ENCODE results near the gene CENPE. TPM values are rescaled to one million over a fixed set of nuclear protein-coding genes. Genes with fewer than 3 reads are reported as not detected.
"Not testable (repeated sequence)": the region's sequence is repeated elsewhere in the genome, so short reads cannot be mapped to it uniquely, and the experiment has no call there.

CENPE gene
- total and polyA plus RNA-seq, 7 experiments from 2014 or later = 0.10 to 35.8 (median 1.3) TPM

DNA sequence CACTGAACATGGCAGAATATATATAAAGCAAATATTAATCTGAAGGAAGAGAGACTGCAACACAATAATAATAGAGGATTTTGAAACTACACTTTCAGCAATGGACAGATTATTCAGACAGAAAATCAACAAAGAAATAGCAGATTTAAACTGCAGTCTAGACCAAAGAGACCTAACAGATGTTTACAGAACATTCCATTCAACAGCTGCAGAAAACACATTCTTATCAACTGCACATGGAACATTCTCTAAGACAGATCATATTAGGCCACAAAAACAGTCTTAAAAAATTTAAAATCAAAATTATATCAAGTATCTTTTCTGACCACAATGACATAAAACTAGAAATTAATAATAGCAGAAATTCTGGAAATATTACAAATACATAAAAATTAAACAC is 27.1 kb downstream of the CENPE start:
- Mint-ChIP-seq H3K27me3 (no peaks in the 10 kb centered on the region), H3K36me3 (peaks cover 8 to 69% (median 12%) of the 10 kb centered on the region in 5 donors), H3K27ac (no peak overlapping the region), H3K9me3 (peaks cover 0 to 22% (median 10%) of the 10 kb centered on the region in 11 donors), H3K4me3 (no peak overlapping the region), H3K4me1 (peaks cover 0 to 22% (median 0%) of the 10 kb centered on the region in 7 donors)
- ATAC-seq (no peak), DNase-seq (no peak)
- POLR2A ChIA-PET = no interaction called here
- Histone ChIP-seq H3K9me3 (ENCODE audit: control insufficient read depth in 2 of 3, low read length in 3 of 3) (peaks cover 0 to 16% (median 12%) of the 10 kb centered on the region in 3 experiments), H3K27me3 (ENCODE audit: control insufficient read depth in 2 of 2, insufficient read depth in 2 of 2, low read length in 2 of 2) (no peaks in the 10 kb centered on the region), H3K4me1 (ENCODE audit: control insufficient read depth in 2 of 2, insufficient read depth in 2 of 2, low read length in 2 of 2) (no peaks in the 10 kb centered on the region), H3K36me3 (ENCODE audit: control insufficient read depth in 2 of 3, insufficient read depth in 3 of 3, low read length in 3 of 3) (no peaks in the 10 kb centered on the region), H3K4me3 (ENCODE audit: low read length) (no peak overlapping the region), H3K27ac (ENCODE audit: low read depth, low read length) (no peak overlapping the region)
- intact Hi-C loops (cut with micrococcal nuclease) = no loop called here
- CTCF ChIA-PET = no interaction called here

DNA sequence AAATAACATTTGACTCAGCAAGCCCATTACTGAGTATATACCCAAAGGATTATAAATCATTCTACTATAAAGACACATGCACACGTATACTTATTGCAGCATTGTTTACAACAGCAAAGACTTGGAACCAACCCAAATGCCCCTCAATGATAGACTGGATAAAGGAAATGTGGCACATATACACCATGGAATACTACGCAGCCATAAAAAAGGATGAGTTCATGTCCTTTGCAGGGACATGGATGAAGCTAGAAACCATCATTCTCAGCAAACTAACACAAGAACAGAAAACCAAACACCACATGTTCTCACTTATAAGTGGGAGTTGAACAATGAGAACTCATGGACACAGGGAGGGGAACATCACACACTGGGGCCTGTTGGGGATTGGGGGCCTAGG is 28.4 kb downstream of the CENPE start:
- H3K27me3 Mint-ChIP-seq; intact Hi-C loops (cut with micrococcal nuclease); DNase-seq; H3K27ac ChIP-seq (ENCODE audit: low read depth, low read length); ATAC-seq; H3K4me1 ChIP-seq (ENCODE audit: control insufficient read depth in 2 of 2, insufficient read depth in 2 of 2, low read length in 2 of 2); POLR2A ChIA-PET; H3K27ac Mint-ChIP-seq; H3K4me3 ChIP-seq (ENCODE audit: low read length); CTCF ChIA-PET; H3K4me3 Mint-ChIP-seq; H3K27me3 ChIP-seq (ENCODE audit: control insufficient read depth in 2 of 2, insufficient read depth in 2 of 2, low read length in 2 of 2); H3K36me3 ChIP-seq (ENCODE audit: control insufficient read depth in 2 of 3, insufficient read depth in 3 of 3, low read length in 3 of 3): not testable (repeated sequence)
- H3K36me3 Mint-ChIP-seq = peaks cover 8 to 66% (median 12%) of the 10 kb centered on the region in 5 donors
- H3K4me1 Mint-ChIP-seq = peaks cover 0 to 24% (median 0%) of the 10 kb centered on the region in 7 donors
- peaks cover 0 to 16% (median 12%) of the 10 kb centered on the region in 3 experiments for H3K9me3 ChIP-seq (ENCODE audit: control insufficient read depth in 2 of 3, low read length in 3 of 3)
- peaks cover 0 to 22% (median 10%) of the 10 kb centered on the region in 11 donors for H3K9me3 Mint-ChIP-seq

DNA sequence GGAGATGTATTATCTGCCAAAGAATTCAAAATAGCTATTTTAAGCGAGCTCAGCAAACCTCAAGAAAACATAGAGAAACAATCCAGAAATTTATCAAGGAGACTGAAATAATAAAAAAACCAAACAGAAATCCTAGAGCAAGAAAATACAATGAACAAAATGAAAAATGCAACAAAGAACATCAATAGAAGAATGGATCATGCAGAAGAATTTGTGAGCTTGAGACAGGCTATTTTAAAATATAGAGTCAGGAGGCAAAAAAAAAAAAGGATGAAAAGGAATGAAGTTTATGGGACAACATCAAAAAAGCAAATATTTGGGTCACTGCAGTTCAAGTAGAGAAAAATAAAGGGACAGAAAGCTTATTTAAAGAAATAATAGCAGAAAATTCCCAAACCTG is 29.1 kb downstream of the CENPE start:
- no peak overlapping the region for H3K27ac ChIP-seq (ENCODE audit: low read depth, low read length)
- intact Hi-C loops (cut with micrococcal nuclease) = no loop called here
- H3K9me3 ChIP-seq (ENCODE audit: control insufficient read depth in 2 of 3, low read length in 3 of 3) = peaks cover 0 to 16% (median 12%) of the 10 kb centered on the region in 3 experiments
- Mint-ChIP-seq H3K36me3 (peaks cover 8 to 61% (median 12%) of the 10 kb centered on the region in 5 donors), H3K27me3 (no peaks in the 10 kb centered on the region), H3K4me3 (no peak overlapping the region), H3K27ac (no peak overlapping the region), H3K9me3 (peaks cover 0 to 22% (median 10%) of the 10 kb centered on the region in 11 donors), H3K4me1 (peaks cover 0 to 21% (median 0%) of the 10 kb centered on the region in 7 donors)
- CTCF ChIA-PET = no interaction called here
- ATAC-seq (no peak), DNase-seq (no peak)
- H3K36me3 ChIP-seq (ENCODE audit: control insufficient read depth in 2 of 3, insufficient read depth in 3 of 3, low read length in 3 of 3) = no peaks in the 10 kb centered on the region
- H3K4me3 ChIP-seq (ENCODE audit: low read length) = no peak overlapping the region
- POLR2A ChIA-PET = no interaction called here
- H3K27me3 ChIP-seq (ENCODE audit: control insufficient read depth in 2 of 2, insufficient read depth in 2 of 2, low read length in 2 of 2) = no peaks in the 10 kb centered on the region
- H3K4me1 ChIP-seq (ENCODE audit: control insufficient read depth in 2 of 2, insufficient read depth in 2 of 2, low read length in 2 of 2) = no peaks in the 10 kb centered on the region

DNA sequence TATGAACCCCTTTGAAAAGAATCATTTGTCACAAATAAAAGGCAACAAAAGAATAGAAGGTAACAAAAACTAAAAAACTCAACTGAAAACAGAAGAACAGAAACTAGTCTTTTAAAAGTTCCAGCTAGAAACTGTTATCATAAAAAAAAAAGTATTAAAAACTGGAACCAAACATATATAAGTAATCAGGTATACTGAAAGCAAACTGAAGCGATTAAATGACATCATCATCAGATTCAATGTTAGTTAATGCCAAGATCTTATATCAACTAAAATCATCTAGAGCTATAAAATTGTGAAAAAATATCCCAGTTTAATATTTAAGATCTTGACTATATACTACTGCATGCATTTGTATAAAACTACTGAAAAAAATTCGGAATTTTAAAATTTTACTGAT is 36.0 kb downstream of the CENPE start:
- H3K36me3 Mint-ChIP-seq = peaks cover 0 to 26% (median 0%) of the 10 kb centered on the region in 5 donors
- POLR2A ChIA-PET = no interaction called here
- no peaks in the 10 kb centered on the region for H3K4me1 ChIP-seq (ENCODE audit: control insufficient read depth in 2 of 2, insufficient read depth in 2 of 2, low read length in 2 of 2)
- CTCF ChIA-PET = no interaction called here
- H3K27ac ChIP-seq (ENCODE audit: low read depth, low read length) = no peak overlapping the region
- no peak overlapping the region for H3K4me3 ChIP-seq (ENCODE audit: low read length)
- H3K9me3 ChIP-seq (ENCODE audit: control insufficient read depth in 2 of 3, low read length in 3 of 3) = no peaks in the 10 kb centered on the region
- no peak for ATAC-seq
- H3K27me3 ChIP-seq (ENCODE audit: control insufficient read depth in 2 of 2, insufficient read depth in 2 of 2, low read length in 2 of 2) = no peaks in the 10 kb centered on the region
- intact Hi-C loops (cut with micrococcal nuclease) = loop anchor here in 1 of 2 donors (5.0 kb wide), 1 partner anchor 35 kb away; the partner anchor contains the start of gene CENPE
- DNase-seq = no peak
- H3K36me3 ChIP-seq (ENCODE audit: control insufficient read depth in 2 of 3, insufficient read depth in 3 of 3, low read length in 3 of 3) = no peaks in the 10 kb centered on the region
- H3K27me3 Mint-ChIP-seq = no peaks in the 10 kb centered on the region
- H3K4me1 Mint-ChIP-seq = peaks cover 0 to 8% (median 0%) of the 10 kb centered on the region in 7 donors
- no peak overlapping the region for H3K27ac Mint-ChIP-seq
- H3K4me3 Mint-ChIP-seq = no peak overlapping the region
- peaks cover 0 to 2% (median 0%) of the 10 kb centered on the region in 11 donors for H3K9me3 Mint-ChIP-seq

DNA sequence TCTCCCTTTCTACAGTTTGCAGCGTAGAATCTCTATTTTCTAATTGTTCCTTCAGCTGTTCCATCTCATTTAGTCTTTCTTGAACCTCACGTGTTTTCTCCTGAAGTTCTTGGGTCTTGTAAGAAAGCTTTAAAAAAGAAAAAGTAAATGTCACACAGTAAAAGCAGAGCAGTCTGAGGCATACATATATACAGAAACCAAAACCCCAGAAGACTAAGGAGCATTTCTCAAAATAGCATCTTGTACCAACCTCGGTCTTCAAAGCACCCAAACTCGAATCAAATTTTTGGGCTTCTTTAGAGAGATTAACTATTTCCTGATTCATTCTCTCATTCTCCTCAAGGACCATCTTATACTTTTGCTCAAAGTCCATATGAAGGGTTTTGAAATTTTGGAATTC is 39.4 kb downstream of the CENPE start:
- no peaks in the 10 kb centered on the region for H3K36me3 ChIP-seq (ENCODE audit: control insufficient read depth in 2 of 3, insufficient read depth in 3 of 3, low read length in 3 of 3)
- Mint-ChIP-seq H3K27ac (peak overlapping the region in 1 of 9 donors; percentile 81), H3K4me3 (peak overlapping the region in 2 of 10 donors; percentile 5 to 69), H3K4me1 (peaks cover 0 to 6% (median 0%) of the 10 kb centered on the region in 7 donors), H3K36me3 (peaks cover 0 to 43% (median 0%) of the 10 kb centered on the region in 5 donors), H3K27me3 (no peaks in the 10 kb centered on the region), H3K9me3 (peaks cover 0 to 11% (median 0%) of the 10 kb centered on the region in 11 donors)
- ChIA-PET POLR2A (no interaction called here), CTCF (interaction anchor here (1.3 kb wide), 1 partner anchor 9 kb away, joined by 3 read pairs; no protein-coding TSS in a partner anchor)
- H3K4me1 ChIP-seq (ENCODE audit: control insufficient read depth in 2 of 2, insufficient read depth in 2 of 2, low read length in 2 of 2) = no peaks in the 10 kb centered on the region
- H3K9me3 ChIP-seq (ENCODE audit: control insufficient read depth in 2 of 3, low read length in 3 of 3) = no peaks in the 10 kb centered on the region
- ATAC-seq (no peak), DNase-seq (no peak)
- H3K27me3 ChIP-seq (ENCODE audit: control insufficient read depth in 2 of 2, insufficient read depth in 2 of 2, low read length in 2 of 2) = no peaks in the 10 kb centered on the region
- no peak overlapping the region for H3K4me3 ChIP-seq (ENCODE audit: low read length)
- no peak overlapping the region for H3K27ac ChIP-seq (ENCODE audit: low read depth, low read length)
- intact Hi-C loops (cut with micrococcal nuclease) = no loop called here

DNA sequence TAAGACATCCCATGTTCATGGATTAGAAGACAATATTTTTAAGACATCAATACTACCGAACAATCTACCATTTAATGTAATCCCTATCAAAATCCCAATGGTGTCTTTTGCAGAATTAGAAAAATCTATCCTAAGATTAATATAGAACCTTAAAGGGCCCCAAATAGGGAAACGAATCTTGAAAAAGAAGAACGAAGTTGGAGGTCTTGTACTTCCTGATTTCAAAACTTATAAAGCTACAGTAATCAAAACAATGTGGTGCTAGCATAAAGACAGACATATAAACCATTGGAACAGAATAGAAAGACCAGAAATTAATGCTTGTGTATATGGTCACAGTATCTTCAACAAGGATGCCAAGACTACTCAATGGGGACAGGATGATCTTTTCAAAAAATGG is 42.0 kb downstream of the CENPE start:
- Mint-ChIP-seq H3K4me1 (peaks cover 0 to 7% (median 0%) of the 10 kb centered on the region in 7 donors), H3K36me3 (peaks cover 0 to 41% (median 0%) of the 10 kb centered on the region in 5 donors), H3K4me3 (no peak overlapping the region), H3K27me3 (no peaks in the 10 kb centered on the region), H3K27ac (no peak overlapping the region), H3K9me3 (peaks cover 0 to 11% (median 0%) of the 10 kb centered on the region in 11 donors)
- POLR2A ChIA-PET = no interaction called here
- Histone ChIP-seq H3K4me3 (ENCODE audit: low read length) (no peak overlapping the region), H3K27me3 (ENCODE audit: control insufficient read depth in 2 of 2, insufficient read depth in 2 of 2, low read length in 2 of 2) (no peaks in the 10 kb centered on the region), H3K9me3 (ENCODE audit: control insufficient read depth in 2 of 3, low read length in 3 of 3) (no peaks in the 10 kb centered on the region), H3K27ac (ENCODE audit: low read depth, low read length) (no peak overlapping the region), H3K36me3 (ENCODE audit: control insufficient read depth in 2 of 3, insufficient read depth in 3 of 3, low read length in 3 of 3) (no peaks in the 10 kb centered on the region), H3K4me1 (ENCODE audit: control insufficient read depth in 2 of 2, insufficient read depth in 2 of 2, low read length in 2 of 2) (no peaks in the 10 kb centered on the region)
- ATAC-seq (no peak), DNase-seq (no peak)
- CTCF ChIA-PET = no interaction called here
- intact Hi-C loops (cut with micrococcal nuclease) = no loop called here

DNA sequence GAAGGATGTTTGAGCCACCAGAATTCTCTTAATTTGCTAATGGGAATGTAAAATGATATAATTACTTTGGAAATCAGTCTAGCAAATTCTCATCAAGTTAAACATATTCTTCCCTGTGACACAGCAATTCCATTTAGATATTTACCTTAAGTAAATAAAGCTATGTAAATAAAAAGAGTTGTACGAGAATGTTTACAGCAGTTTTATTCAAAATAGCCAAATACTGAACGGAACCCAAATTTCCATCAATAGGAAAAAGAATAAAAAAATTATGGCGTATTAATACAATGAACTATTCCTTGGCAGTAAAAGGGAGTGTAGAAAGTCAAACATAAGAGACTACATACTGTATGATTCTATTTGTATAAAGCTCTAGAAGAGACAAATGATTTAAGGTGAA is 45.8 kb downstream of the CENPE start:
- no peaks in the 10 kb centered on the region for H3K27me3 Mint-ChIP-seq
- intact Hi-C loops (cut with micrococcal nuclease) = no loop called here
- H3K27me3 ChIP-seq (ENCODE audit: control insufficient read depth in 2 of 2, insufficient read depth in 2 of 2, low read length in 2 of 2) = no peaks in the 10 kb centered on the region
- H3K4me3 ChIP-seq (ENCODE audit: low read length) = no peak overlapping the region
- no peak for DNase-seq
- peaks cover 0 to 6% (median 0%) of the 10 kb centered on the region in 7 donors for H3K4me1 Mint-ChIP-seq
- H3K9me3 ChIP-seq (ENCODE audit: control insufficient read depth in 2 of 3, low read length in 3 of 3) = no peaks in the 10 kb centered on the region
- no peaks in the 10 kb centered on the region for H3K36me3 ChIP-seq (ENCODE audit: control insufficient read depth in 2 of 3, insufficient read depth in 3 of 3, low read length in 3 of 3)
- H3K9me3 Mint-ChIP-seq = peaks cover 0 to 11% (median 2%) of the 10 kb centered on the region in 11 donors
- H3K4me1 ChIP-seq (ENCODE audit: control insufficient read depth in 2 of 2, insufficient read depth in 2 of 2, low read length in 2 of 2) = no peaks in the 10 kb centered on the region
- ChIA-PET CTCF (no interaction called here), POLR2A (no interaction called here)
- peaks cover 0 to 60% (median 5%) of the 10 kb centered on the region in 5 donors for H3K36me3 Mint-ChIP-seq
- ATAC-seq = no peak
- H3K27ac Mint-ChIP-seq = no peak overlapping the region
- no peak overlapping the region for H3K27ac ChIP-seq (ENCODE audit: low read depth, low read length)
- no peak overlapping the region for H3K4me3 Mint-ChIP-seq

Data from naive thymus-derived CD4-positive, alpha-beta T cell (primary cell).